GM21786 (cell line): ENCODE measurements around the gene RASSF4.

Experiments used
- ATAC-seq: cut with Tn5 transposase; IDR thresholded peaks from one replicate; pipeline ENCODE4 v1.9.1; 2021; ENCODE audit not compliant: unreplicated experiment

RASSF4 gene

GRCh38 chr10:44927352-44927751, 32.2 kb upstream of the RASSF4 start:
- no peak for ATAC-seq

- ATAC-seq, result no peak
Measured at GRCh38 chr10:44928462-44928861, 31.1 kb upstream of the RASSF4 start.

- no peak for ATAC-seq
Measured at GRCh38 chr10:44929356-44930255, 30.0 kb upstream of the RASSF4 start.

GRCh38 chr10:44930904-44931620, 28.5 kb upstream of the RASSF4 start:
- ATAC-seq, result no peak

GRCh38 chr10:44931621-44932516, 27.7 kb upstream of the RASSF4 start:
- ATAC-seq, result no peak

GRCh38 chr10:44932517-44933450, 26.8 kb upstream of the RASSF4 start:
- peak; percentile 97 for ATAC-seq

GRCh38 chr10:44933451-44934321, 25.9 kb upstream of the RASSF4 start:
- no peak for ATAC-seq

- no peak for ATAC-seq
Measured at GRCh38 chr10:44934416-44935200, 25.0 kb upstream of the RASSF4 start.

- no peak for ATAC-seq
Measured at GRCh38 chr10:44935201-44935965, 24.2 kb upstream of the RASSF4 start.

GRCh38 chr10:44935966-44936295, 23.7 kb upstream of the RASSF4 start:
- ATAC-seq, result no peak

- no peak for ATAC-seq
Measured at GRCh38 chr10:44936314-44936975, 23.2 kb upstream of the RASSF4 start.

GRCh38 chr10:44937196-44938005, 22.2 kb upstream of the RASSF4 start:
- no peak for ATAC-seq

- no peak for ATAC-seq
Measured at GRCh38 chr10:44938956-44939355, 20.6 kb upstream of the RASSF4 start.

- no peak for ATAC-seq
Measured at GRCh38 chr10:44939691-44940401, 19.8 kb upstream of the RASSF4 start.

GRCh38 chr10:44944354-44944753, 15.2 kb upstream of the RASSF4 start:
- no peak for ATAC-seq

- peak; percentile 59 for ATAC-seq
Measured at GRCh38 chr10:44946205-44946604, 13.4 kb upstream of the RASSF4 start.
